Panc1 (cell line): ENCODE measurements around the gene SLIT3.

ENCODE experiments used
- POLR2AphosphoS5 ChIP-seq: IDR thresholded peaks from 2 replicates; pipeline ENCODE4 v1.6.1; 2012; ENCODE audit warnings: mild to moderate bottlenecking, low read depth, low read length, moderate library complexity
- SIN3A ChIP-seq: IDR thresholded peaks from 2 replicates; pipeline ENCODE4 v1.6.1; 2012; ENCODE audit warnings: low read depth, mild to moderate bottlenecking, low read length, moderate library complexity, borderline replicate concordance; ENCODE audit not compliant: insufficient read depth
- TCF7L2 ChIP-seq: IDR thresholded peaks from 2 replicates; pipeline ENCODE4 v1.6.1; 2011; ENCODE audit warnings: mild to moderate bottlenecking, low read depth, low read length, inconsistent platforms
- TF ChIP-seq, protein P1 (sequence below): fragments of 450-650 bp; IDR thresholded peaks from 2 replicates; pipeline ENCODE4 v1.5.1; 2017; ENCODE audit warnings: mild to moderate bottlenecking
- TF ChIP-seq, protein P2 (sequence below), 2 experiments: IDR thresholded peaks; 2 replicates each; pipeline ENCODE4 v1.6.1; 2011 to 2012; ENCODE audit warnings: low read depth in 2 of 2, control low read depth in 1 of 2, low read length in 1 of 2, mild to moderate bottlenecking in 1 of 2, moderate library complexity in 1 of 2; ENCODE audit not compliant: insufficient read depth in 1 of 2

DNA sequence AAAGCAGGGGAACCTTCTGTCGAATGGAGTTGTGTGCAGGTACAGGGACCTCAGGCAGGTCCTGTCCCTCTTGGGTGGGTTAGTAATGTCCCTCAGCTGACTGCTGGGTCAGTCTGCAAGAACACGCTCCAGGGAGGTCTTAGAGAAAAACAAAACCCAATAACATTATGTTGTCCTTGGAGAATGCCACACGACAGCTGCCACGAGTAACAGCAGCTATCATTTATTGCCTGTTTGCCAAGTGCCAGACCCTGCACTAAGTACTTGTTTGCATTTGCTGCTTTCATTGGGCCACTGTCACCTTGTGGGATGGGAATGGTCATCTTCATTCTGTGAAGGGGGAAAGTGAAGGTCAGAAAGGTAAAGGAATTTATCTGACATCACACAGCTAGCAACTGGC lies 310.3 kb downstream of the SLIT3 start:
- TF ChIP-seq, protein P1, sequence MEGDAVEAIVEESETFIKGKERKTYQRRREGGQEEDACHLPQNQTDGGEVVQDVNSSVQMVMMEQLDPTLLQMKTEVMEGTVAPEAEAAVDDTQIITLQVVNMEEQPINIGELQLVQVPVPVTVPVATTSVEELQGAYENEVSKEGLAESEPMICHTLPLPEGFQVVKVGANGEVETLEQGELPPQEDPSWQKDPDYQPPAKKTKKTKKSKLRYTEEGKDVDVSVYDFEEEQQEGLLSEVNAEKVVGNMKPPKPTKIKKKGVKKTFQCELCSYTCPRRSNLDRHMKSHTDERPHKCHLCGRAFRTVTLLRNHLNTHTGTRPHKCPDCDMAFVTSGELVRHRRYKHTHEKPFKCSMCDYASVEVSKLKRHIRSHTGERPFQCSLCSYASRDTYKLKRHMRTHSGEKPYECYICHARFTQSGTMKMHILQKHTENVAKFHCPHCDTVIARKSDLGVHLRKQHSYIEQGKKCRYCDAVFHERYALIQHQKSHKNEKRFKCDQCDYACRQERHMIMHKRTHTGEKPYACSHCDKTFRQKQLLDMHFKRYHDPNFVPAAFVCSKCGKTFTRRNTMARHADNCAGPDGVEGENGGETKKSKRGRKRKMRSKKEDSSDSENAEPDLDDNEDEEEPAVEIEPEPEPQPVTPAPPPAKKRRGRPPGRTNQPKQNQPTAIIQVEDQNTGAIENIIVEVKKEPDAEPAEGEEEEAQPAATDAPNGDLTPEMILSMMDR: no peak
- TF ChIP-seq, protein P2, sequence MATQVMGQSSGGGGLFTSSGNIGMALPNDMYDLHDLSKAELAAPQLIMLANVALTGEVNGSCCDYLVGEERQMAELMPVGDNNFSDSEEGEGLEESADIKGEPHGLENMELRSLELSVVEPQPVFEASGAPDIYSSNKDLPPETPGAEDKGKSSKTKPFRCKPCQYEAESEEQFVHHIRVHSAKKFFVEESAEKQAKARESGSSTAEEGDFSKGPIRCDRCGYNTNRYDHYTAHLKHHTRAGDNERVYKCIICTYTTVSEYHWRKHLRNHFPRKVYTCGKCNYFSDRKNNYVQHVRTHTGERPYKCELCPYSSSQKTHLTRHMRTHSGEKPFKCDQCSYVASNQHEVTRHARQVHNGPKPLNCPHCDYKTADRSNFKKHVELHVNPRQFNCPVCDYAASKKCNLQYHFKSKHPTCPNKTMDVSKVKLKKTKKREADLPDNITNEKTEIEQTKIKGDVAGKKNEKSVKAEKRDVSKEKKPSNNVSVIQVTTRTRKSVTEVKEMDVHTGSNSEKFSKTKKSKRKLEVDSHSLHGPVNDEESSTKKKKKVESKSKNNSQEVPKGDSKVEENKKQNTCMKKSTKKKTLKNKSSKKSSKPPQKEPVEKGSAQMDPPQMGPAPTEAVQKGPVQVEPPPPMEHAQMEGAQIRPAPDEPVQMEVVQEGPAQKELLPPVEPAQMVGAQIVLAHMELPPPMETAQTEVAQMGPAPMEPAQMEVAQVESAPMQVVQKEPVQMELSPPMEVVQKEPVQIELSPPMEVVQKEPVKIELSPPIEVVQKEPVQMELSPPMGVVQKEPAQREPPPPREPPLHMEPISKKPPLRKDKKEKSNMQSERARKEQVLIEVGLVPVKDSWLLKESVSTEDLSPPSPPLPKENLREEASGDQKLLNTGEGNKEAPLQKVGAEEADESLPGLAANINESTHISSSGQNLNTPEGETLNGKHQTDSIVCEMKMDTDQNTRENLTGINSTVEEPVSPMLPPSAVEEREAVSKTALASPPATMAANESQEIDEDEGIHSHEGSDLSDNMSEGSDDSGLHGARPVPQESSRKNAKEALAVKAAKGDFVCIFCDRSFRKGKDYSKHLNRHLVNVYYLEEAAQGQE (IDR thresholded peaks at IDR 0.05; ENCODE audit: insufficient read depth in 1 of 2, low read depth in 2 of 2, low read length in 1 of 2): no peak
- TF ChIP-seq POLR2AphosphoS5 (no peak), SIN3A (no peak), TCF7L2 (no peak)
